ENCODE measurements around the gene CETP.
A peak's percentile ranks its signal among the peaks of the same experiment; 100 is the strongest.
"Not testable (repeated sequence)": the region's sequence is repeated elsewhere in the genome, so short reads cannot be mapped to it uniquely, and the experiment has no call there.

The CETP gene

DNA sequence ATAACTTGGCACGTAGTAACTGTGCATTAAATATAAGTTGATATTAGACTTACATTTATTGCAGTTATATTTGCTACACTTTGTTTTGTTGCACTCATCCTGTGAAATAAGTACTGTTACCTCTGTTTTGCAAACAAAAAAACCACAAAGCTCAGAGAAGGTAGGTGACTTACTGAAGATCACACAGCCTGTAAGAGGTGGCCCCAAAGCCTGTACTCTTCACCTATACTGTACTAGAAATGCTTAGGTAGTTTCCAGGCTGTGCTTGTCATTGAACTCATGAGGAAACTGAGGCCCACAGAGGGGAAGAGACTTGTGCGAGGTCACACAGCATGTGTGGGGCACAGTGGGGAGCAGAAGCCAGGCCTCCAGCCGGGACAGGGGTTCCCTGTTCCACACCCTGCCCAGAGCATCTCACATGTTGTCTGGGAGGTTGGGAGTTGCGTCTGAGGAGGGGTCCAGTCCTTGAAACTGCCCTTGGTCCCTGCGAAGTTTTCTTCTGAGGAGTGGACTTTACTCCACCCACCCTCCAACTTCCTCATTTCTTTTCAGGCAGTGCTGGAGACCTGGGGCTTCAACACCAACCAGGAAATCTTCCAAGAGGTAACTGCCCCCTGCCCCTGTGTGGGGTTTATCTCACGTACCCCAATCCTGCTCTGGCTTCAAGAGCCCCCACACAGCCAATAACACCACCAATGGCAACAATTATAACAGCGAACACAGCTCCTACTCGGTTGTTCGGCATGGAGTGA lies 13.0 kb downstream of the CETP start:
- no peak for TF ChIP-seq POLR2A (IDR thresholded peaks at IDR 0.05; ENCODE audit: low read depth, low read length)
- DNase-seq (ENCODE audit: insufficient read length, low spot score) (no peak), FAIRE-seq (no peak)

DNA sequence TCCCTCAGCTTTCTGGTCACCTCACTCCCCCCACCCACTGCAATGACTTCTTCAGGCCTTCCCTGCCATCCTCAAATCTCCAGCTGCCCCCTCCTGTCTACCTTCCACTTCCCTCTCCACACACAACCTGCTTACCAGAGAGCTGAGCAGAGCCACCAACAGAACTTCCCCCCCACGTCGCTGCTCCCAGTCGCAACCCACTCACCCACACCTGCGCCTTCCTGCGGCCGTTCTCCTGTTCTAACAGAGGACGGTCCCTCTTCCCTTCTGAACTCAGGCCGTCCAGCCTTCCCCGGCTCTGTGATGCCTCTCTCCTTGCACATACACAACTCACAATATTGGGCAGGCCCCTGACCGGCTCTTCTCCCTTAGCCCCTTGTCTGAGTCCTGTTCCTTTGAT lies 14.0 kb downstream of the CETP start:
- no peak for FAIRE-seq
- TF ChIP-seq POLR2A (IDR thresholded peaks at IDR 0.05; ENCODE audit: low read depth, low read length) = no peak
- no peak for DNase-seq (ENCODE audit: insufficient read length, low spot score)

- DNase-seq (ENCODE audit: insufficient read length, low spot score) (no peak), FAIRE-seq (no peak)
Measured at GRCh38 chr16:56977216-56977615, 15.5 kb downstream of the CETP start.

GRCh38 chr16:56977823-56978430 lies 16.2 kb downstream of the CETP start:
- DNase-seq (ENCODE audit: insufficient read length, low spot score) = no peak
- no peak for FAIRE-seq
- TF ChIP-seq POLR2A (IDR thresholded peaks at IDR 0.05; ENCODE audit: low read depth, low read length) = no peak

More at GRCh38 chr16:56977216-56977615, 15.5 kb downstream of the CETP start:
- TF ChIP-seq POLR2A (IDR thresholded peaks at IDR 0.05; ENCODE audit: low read depth, low read length) = no peak

- TF ChIP-seq POLR2A (IDR thresholded peaks at IDR 0.05; ENCODE audit: low read depth, low read length) = no peak
- no peak for DNase-seq (ENCODE audit: insufficient read length, low spot score)
- no peak for FAIRE-seq
Measured at GRCh38 chr16:56980201-56980535, 18.4 kb downstream of the CETP start.

DNA sequence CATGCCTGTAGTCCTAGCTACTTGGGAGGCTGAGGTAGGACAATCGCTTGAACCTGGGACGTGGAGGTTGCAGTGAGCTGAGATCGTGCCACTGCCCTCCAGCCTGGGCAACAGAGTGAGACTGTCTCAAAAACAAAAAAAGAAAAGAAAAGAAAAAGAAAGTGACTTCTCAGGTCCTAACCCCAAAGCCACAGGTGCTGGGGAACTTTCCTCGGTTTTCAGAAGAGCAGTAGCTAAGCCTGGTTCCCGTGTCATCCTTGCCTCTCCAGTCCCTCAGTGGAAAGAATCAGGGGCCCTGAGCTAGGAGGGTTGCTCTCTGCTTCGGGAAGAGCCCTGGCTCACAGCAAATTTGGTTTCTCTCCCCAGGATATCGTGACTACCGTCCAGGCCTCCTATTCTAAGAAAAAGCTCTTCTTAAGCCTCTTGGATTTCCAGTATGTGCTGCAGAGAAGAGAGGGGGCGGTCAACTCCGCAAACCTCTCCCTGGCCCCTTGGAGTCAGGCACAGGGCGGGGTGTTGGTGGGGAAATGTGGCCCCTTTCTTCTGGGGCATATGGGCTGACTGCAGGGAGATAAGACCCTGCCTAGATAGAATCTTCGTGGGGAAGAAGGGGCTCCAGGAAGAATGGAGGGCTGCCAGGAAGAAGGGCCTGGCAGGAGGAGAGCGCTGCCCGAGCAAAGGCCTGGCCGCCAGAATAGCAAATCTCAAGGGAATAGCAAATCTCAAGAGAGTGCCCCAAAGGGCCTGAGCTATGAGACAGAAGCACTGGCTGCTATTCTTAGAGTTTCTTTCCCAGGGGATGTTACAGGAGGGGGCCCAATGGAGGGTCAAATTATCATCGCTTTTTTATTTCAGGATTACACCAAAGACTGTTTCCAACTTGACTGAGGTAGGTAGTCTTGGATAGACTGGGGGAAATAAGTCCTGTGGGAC lies 19.3 kb downstream of the CETP start:
- no peak for DNase-seq (ENCODE audit: insufficient read length, low spot score)
- TF ChIP-seq POLR2A (IDR thresholded peaks at IDR 0.05; ENCODE audit: low read depth, low read length) = no peak
- FAIRE-seq = no peak

DNA sequence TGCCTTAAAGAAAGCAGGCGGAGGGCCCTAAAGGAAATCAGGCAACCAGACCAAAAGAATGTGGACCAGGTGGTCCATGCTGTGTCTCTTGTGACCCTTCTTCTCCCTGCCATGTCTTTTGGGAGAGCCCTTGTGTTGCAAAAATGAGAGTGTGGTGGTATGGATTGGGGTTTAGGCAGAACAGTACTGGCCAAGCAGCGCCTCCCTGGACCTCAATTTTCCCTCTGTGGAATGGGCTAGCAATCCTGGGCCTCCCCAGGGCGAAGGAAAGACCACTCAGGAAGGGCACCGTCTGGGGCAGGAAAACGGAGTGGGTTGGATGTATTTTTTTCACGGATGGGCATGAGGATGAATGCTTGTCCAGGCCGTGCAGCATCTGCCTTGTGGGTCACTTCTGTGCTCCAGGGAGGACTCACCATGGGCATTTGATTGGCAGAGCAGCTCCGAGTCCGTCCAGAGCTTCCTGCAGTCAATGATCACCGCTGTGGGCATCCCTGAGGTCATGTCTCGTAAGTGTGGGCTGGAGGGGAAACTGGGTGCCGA lies 20.1 kb downstream of the CETP start:
- no peak for TF ChIP-seq POLR2A (IDR thresholded peaks at IDR 0.05; ENCODE audit: low read depth, low read length)
- FAIRE-seq = no peak
- DNase-seq (ENCODE audit: insufficient read length, low spot score) = no peak

GRCh38 chr16:56982695-56983094 lies 20.9 kb downstream of the CETP start:
- DNase-seq (ENCODE audit: insufficient read length, low spot score) = no peak
- TF ChIP-seq POLR2A (IDR thresholded peaks at IDR 0.05; ENCODE audit: low read depth, low read length) = no peak
- no peak for FAIRE-seq

DNA sequence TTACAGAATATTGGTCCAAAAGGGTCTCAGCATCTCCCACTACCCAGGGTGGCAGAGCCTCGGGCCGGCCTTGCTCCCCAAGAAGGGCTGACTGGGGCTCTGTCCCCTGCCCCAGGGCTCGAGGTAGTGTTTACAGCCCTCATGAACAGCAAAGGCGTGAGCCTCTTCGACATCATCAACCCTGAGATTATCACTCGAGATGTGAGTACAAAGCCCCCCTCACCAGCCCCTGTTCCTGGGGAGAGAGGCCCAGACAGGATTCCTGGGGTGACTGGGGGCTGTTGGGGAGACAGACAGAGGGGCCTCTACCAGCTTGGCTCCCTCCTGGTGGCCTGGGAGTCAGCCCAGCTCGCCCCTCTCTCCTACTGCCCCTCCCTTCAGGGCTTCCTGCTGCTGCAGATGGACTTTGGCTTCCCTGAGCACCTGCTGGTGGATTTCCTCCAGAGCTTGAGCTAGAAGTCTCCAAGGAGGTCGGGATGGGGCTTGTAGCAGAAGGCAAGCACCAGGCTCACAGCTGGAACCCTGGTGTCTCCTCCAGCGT lies 21.5 kb downstream of the CETP start:
- no peak for TF ChIP-seq POLR2A (IDR thresholded peaks at IDR 0.05; ENCODE audit: low read depth, low read length)
- DNase-seq (ENCODE audit: insufficient read length, low spot score) = no peak
- no peak for FAIRE-seq

DNA sequence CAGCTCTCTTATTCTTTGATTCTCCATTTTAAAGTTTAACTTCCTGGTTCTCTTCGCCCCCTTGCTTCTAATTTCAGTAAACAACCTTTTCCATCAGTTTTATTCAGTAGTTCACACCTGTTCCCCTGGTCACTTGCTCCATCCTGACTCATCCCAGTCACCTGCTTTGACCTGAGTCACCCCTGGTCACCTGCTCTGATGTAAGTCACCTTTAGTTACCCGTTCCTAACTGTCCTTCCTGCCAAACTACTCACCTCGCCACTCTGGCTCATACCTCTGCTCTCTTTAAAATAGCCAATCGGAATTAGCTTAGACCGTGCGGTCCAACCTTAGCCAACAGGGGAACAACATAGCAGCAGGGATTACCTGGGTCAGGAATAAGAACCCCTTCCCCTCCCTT lies 22.9 kb downstream of the CETP start:
- no peak for TF ChIP-seq POLR2A (IDR thresholded peaks at IDR 0.05; ENCODE audit: low read depth, low read length)
- FAIRE-seq = no peak

DNA sequence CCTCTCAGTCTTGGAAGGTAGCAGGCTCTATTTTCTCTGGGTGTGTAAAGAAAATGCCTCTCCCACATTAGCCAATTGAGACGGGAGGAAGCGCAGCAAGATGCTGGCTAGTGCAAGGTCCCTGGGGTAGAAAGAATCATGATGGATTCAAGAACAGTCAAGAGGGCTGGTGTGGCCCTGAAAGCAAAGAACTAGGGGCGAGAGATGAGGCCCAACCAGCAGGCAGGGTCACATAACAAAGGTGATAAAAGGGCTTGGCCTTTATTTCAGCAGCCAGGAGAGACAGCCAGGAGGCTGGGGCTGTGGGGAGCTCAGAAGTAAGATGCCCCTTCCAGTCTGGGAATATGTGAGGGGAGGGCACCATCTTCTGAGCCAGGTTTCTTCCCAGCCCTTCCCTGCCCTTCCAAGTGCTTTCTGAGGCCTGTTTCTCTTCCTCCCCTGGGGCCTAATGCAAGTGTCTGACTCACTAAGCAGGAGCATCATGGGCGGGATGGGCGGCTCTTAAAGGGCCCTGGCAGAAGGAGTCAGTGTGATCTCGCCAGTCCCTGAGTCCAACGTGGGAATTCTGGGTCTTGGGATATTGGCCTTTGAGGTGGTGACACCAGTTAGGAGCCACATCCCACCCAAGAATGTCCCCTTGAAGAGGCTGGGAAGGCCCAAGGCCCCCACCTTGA lies 23.7 kb downstream of the CETP start:
- FAIRE-seq (peak; percentile 77), DNase-seq (ENCODE audit: insufficient read length, low spot score) (peak; percentile 87)
- TF ChIP-seq POLR2A (IDR thresholded peaks at IDR 0.05; ENCODE audit: low read depth, low read length) = peak; percentile 38; the same call in 1 of the 2 replicates

More for the DNA sequence above, 22.9 kb downstream of the CETP start:
- DNase-seq (ENCODE audit: insufficient read length, low spot score) = no peak

DNA sequence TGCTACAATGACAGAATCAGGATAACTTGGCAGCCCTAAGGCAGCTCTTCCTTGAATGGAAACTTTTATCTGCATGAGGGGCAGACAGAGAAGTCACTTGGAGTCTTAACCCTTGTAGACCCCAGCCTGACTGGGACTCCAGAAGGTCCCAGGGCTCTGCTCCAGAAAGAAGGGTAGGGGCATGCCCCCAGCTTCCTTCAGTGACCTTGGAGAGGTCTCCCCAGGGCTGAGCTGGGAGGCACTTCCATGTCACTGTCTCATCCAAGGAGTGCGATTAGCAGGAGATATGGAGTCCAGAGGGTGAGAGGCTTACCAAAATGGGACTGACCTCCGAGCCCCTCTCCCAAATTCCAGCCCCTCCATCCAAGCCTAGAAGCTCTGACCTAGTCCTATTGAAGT lies 24.2 kb downstream of the CETP start:
- DNase-seq (ENCODE audit: insufficient read length, low spot score) (no peak), FAIRE-seq (no peak)
- no peak for TF ChIP-seq POLR2A (IDR thresholded peaks at IDR 0.05; ENCODE audit: low read depth, low read length)

- FAIRE-seq = no peak
- no peak for TF ChIP-seq POLR2A (IDR thresholded peaks at IDR 0.05; ENCODE audit: low read depth, low read length)
- no peak for DNase-seq (ENCODE audit: insufficient read length, low spot score)
Measured at GRCh38 chr16:56986361-56986760, 24.6 kb downstream of the CETP start.

DNA sequence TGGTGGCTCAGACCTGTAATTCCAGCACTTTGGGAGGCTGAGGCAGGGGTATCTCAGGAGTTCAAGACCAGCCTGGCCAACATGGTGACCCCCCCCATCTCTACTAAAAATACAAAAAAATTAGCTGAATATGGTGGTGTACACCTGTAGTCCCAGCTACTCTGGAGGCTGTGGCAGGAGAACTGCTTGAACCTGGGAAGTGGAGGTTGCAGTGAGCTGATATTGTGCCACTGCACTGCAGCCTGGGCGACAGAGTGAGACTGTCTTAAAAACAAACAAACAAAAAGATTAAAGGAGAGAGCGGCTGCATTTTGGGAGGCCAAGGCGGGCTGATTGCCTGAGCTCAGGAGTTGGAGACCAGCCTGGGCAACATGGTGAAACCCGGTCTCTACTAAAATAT lies 25.2 kb downstream of the CETP start:
- DNase-seq (ENCODE audit: insufficient read length, low spot score); FAIRE-seq: not testable (repeated sequence)
